NCI-H146 treated with DMSO at 0.1 percent for 48 hours (cell line): ENCODE results near the gene DCN.

ENCODE experiments used
- DNase-seq: peaks from one replicate; lab custom pipeline; 2025; ENCODE audit not compliant: unreplicated experiment; lab: John Stamatoyannopoulos, UW

The DCN gene

DNA sequence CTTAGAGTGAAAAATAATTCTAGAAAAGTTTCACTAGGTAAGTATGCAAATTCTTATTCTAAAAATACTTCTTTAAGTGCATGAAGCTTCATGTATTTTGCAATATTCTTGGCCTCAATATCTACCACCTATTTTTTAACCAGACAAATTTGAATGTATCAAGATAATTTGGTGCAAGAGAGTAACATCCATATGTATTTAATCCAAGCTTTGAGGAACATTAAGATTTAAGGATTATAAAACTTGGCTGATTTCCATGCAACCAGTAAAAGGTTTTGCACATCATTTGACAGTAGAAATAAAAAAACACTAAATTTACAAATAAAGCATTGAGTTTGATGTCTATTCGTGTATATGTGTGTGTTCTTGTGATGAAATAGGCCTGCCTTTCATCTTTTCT lies 79.0 kb downstream of the DCN start:
- DNase-seq = no peak

DNA sequence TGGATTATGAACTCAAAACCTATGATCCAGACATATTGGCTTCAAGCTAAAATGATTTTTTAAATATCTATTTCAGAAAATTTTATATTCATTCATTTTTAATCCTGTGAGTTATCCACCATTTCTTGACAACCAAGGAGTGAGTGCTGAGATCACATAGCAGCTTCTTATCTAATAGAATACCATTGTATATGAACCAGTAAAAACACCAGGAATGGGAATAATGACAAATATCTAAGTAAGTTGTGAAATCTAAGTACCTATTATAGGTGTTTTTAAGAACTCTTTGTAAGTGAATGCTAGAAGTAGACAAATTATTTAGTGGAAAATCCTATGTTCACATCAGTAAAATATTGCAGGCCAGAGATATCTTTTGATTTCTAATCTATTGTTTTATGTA lies 79.5 kb downstream of the DCN start:
- no peak for DNase-seq

DNA sequence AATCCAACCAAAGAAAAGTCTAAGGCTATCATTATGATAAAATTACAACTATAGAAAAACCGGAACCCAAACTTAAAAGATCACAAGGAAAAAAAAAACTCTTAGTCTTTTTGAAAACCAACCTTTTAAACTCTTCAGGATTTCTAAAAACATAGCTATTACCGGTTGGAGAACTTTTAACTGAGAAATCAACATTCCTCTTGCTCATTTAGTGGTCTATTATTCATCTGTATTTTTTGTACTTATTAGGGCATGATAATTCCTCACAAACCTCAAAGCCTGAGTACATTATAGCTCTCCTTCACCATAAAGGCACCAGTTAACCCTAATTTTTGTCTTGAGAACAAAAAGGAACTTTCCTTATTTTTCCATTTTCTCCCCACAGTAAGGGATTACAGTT lies 81.7 kb downstream of the DCN start:
- DNase-seq = no peak

DNA sequence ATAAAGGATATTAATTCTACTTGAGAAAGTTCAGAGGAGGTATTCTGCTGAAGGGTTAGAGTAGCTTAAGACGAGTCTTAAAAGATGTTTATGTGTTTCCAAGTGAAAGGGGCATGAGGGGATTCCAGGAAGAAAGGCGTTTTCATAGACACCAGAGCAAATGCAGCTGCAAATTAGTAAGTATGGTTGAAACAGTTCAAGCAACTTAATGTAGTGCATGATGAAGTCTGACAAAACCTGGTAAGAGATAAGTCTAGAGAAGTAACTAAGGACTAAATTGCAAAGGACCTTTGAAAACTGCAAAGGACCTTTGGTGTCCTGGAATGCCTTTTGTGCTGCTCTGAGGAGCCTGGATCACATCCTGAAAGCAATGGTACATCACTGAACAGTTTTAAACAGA lies 82.8 kb downstream of the DCN start:
- DNase-seq = no peak

DNA sequence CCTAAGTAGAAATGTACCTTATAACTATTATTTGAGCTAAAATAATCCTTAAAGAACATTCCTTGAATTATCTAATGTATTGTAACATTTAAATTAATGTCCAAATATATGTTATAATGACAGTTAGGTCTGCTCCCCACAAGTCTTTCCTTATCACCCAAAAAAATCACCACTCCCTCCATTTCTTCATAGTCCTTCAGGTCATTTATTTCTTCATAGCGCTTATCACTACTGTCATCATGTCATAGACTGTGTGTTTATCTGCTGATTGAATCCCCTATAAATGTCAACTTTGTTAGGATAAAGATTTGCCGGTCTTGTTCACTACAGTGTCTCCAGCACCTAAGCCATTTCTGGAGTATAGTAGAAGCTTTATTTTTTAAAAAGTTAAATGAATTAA lies 83.3 kb downstream of the DCN start:
- no peak for DNase-seq

DNA sequence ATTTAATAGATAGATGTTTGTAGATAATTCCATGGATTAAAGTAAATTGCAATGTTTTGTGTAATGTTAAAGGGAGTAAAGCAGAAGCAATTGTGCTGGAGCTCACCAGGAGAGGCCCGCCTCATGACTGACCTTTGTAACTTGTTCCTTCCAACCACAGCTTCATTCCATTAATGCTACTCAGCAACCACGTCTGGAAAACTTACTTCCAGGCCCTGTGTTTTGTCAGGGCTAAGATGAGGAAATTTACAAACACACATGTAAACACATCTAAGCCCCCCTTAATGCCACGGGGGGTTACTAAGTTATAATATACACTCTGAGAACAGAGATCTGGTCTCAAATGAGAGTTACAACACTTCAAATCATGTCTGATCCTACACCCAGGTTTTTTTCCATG lies 83.7 kb downstream of the DCN start:
- no peak for DNase-seq

DNA sequence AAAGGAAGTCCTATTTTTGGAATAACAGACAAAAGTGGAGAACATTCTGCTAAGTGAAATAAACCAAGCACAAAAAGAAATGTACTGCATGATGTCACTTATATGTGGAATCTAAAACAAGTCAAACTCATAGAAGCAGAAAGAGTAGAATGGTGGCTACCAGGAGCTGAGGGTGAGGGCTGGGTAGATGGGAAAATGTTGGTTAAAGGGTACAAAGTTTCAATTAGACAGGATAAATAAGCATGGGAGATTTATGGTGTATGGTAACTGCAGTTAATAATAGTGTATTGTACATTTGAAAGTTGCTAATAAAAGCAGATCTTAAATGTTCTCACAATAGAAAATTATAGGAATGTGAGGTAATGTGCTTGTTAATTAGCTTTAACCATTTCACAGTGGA lies 84.2 kb downstream of the DCN start:
- no peak for DNase-seq

DNA sequence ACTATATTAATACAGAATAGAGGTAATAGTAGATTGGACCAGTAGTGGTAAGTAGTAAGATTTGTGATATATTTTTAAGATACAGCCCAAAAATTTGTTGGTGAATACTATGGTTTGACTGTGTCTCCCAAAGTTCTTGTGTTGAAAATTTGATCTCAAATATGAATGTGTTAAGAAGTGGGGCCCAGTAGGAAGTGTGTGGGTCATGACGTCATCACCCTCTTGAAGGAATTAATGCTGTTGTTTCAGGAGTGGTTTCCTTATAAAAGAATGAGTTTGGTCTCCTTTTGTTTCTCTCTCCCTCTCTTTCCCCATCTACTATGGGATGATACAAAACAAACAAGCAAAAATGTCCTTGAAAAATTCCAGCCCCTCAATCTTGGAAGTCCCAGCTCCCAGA lies 87.7 kb downstream of the DCN start:
- DNase-seq = no peak

DNA sequence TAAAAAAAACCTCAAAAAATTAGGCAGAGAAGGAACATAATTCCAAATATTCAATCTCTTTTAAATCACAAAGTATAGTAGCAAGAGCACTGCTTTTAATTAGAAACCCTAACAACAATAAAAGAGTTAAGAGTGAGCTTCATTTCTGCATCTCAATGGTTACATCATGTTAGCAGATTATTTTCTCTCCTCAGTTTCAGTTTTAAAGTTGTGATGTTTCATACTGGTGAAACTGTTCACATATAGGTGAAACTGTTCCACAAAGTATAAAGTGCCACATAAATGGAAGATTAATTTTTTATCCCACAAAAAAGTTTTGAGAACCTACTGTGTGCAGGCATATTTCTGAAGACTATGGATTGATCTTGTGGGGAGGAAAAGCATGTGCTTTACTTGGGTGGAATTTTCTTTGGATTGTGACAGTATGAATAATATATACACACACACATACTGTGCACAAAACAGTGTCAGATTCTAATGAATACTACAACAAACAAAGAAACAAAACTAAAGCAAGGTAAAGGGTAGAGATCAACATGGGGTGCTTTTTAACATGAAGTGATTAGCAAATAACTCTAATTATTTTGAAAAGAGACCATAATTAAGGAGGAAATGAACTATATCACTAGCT lies 88.5 kb downstream of the DCN start:
- DNase-seq = no peak

DNA sequence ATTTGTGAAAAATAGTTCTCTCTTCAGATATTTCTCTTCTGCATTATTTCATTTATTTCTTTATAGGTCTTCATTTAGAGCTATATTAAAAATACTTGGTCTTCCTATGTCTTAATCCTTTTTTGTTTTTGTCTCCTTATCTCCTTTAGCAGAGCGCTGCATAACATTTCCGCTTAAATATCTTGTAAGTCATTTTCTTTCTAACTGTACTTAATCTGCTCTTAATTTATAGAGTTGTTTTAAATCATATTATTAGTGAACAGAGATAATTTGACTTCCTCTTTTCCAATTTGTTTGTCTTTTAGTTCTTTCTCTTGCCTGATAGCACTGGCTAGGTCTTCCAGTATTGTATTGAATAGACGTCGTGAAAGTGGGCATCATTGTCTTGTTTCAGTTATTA lies 89.3 kb downstream of the DCN start:
- no peak for DNase-seq

DNA sequence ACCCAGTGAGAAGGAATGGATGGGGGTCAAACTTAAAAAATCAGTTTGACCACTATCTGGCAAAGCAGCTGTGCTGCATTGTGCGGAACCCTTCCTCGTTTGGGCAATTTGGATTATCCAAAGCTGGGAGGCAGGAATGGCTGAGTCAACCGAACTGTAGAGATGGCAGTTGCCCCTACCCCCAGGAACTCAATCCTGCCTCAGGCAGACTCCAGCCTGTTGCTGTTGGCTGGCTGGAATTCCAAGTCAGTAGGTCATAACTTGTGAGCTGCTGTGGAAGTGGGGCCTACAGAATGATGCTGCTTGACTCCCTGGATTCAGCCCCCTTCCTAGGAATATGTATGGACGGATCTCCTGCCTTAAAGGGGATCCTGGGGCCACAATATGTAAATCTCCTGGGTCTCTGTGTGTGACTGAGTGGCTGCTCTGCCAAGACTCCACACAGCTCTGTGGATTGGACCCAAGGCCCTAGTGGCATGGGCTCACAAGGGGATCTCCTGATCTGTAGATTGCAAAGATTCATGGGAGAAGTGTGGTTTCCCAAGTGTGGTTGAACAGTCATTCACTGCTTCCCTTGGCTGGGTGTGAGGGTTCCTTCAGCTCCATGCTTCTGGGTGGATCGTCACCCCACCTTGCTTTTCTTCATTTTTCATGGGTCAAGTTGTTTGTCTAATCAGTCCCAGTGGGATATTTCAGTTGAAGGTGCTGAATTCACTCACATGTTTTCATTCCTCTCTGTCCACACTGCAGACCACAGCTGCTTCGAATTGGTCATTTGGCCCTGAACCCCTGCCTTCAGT lies 90.5 kb downstream of the DCN start:
- DNase-seq = no peak
